NCI-H2081 treated with DMSO at 0.1 percent for 48 hours (cell line): ENCODE data around the gene SCFD2.
"Not testable (repeated sequence)": the region's sequence is repeated elsewhere in the genome, so short reads cannot be mapped to it uniquely, and the experiment has no call there.

Experiments used
- DNase-seq: peaks from one replicate; lab custom pipeline; 2025; lab: John Stamatoyannopoulos, UW

Gene SCFD2

DNA sequence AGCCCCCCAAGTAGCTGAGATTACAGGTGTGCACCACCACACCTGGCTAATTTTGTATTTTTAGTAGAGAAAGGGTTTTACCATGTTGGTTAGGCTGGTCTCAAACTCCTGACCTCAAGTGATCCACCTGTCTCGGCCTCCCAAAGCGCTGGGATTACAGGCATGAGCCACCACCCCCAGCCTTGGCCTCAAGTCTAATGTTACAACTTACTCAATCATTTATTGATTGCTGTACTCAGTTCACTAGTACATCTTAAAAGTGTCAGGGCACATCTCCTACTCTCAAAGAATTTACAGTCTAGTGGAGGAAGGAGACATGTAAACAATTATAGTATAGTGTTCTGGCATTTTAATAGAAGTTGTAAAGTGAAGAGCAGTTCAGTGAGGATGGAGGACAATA is 19.5 kb downstream of the SCFD2 start:
- DNase-seq, result not testable (repeated sequence)

DNA sequence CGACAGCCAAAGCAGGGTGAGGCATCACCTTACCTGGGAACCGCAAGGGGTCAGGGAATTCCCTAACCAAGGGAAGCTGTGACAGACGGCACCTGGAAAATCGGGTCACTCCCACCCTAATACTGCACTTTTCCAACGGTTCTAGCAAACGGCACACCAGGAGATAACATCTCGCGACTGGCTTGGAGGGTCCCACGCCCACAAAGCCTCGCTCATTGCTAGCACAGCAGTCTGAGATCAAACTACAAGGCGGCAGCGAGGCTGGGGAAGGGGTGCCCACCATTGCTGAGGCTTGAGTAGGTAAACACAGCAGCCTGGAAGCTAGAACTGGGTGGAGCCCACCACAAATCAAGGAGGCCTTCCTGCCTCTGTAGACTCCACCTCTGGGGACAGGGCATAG is 25.7 kb downstream of the SCFD2 start:
- DNase-seq, result not testable (repeated sequence)

DNA sequence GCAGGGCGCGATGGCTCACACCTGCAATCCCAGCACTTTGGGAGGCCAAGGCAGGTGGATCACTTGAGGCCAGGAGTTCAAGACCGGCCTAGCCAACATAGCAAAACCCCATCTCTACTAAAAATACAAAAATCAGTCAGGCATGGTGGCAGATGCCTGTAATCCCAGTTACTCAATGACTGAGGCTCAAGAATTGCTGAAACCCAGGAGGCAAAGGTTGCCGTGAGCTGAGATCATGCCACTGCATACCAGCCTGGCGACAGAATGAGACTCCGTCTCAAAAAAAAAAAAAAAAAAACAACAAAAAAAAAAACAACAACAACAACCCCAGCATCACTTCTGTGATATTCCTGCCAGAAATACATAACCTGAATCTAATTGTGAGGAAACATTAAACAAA is 30.9 kb downstream of the SCFD2 start:
- DNase-seq, result not testable (repeated sequence)

DNA sequence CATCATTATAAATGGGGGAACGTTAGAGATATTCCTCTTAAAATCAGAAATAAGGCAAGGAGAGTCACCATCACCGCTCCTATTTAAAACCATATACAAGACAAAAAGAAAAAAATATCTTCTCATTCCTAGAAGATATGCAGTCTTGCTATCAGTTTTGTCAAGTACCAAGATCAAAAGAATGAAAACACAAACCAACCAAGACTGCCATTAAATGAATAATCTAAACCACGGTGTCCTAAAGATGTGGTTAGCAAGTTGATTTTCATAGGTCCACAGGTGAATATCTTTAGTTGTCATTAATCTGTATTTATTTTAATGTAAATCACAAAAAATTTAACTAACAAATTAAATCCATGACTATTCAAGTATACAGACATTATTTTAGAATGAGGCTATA is 39.3 kb downstream of the SCFD2 start:
- DNase-seq, result no peak

DNA sequence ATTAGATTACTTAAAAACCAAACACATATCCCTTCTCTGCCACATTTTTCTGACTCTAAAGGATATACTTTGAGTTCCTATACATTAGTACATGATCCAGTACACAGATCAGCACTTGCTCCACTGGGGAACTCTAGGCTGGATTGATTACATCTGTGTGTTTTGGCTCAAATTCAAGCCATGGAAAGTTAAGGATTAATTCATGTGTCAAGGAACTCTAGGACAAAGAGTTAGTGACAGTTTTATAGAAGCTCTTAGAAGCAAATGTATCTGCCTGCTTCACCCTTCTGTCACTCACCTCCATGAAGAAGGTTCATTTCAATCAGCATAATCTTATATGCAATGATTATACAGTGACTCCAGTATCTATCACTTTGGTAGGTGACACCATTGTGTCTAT is 43.2 kb downstream of the SCFD2 start:
- no peak for DNase-seq

DNA sequence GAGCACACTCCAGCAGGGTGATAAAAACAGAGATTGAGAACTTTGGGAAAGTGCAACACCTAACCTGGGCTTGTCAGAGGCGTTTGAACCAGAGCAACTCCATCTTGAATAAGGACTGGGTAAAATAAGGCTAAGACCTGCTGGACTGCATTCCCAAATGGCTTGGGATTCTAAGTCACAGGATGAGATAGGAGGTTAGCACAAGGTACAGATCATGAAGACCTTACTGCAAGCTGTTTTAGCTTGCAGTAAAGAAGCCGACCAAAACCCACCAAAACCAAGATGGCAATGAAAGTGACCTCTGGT is 43.9 kb downstream of the SCFD2 start:
- DNase-seq, result no peak

DNA sequence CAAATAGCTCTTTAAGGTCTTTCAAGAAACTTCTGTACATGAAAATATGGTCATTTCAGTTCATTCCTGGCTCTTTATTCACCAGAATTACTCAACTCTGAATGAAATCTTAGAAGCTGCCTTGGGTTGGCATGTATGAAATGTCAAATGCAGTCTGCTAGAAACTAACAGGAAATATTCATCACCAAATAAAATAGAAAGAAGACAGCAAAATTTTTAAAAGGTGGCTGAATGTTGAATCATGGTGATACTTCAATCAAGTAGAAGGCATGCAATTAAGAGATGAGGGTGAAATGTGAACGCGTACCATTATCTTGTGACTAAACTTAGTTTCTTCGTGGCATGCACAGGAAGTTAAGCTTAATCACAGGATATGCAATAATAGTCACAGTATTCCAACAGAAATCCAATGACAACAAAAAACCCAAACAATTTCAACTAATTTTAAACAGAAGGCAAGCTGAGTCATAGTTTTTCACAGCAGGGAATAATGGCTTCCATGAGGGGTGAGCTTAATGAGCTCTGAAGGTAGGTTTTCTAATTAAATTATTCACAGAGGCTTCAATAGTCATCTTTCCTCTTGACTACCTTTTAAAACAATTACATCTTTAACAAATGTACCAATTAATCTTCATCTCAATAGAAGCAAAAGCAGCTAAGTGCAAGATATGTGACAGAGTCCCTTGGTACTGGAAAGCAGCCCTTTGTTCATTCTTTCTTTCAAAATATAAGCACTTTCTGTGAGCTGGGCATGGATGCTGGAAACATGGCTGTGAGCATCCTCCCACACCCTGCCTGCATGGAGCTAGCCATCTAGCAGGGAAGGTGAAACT is 44.5 kb downstream of the SCFD2 start:
- no peak for DNase-seq

DNA sequence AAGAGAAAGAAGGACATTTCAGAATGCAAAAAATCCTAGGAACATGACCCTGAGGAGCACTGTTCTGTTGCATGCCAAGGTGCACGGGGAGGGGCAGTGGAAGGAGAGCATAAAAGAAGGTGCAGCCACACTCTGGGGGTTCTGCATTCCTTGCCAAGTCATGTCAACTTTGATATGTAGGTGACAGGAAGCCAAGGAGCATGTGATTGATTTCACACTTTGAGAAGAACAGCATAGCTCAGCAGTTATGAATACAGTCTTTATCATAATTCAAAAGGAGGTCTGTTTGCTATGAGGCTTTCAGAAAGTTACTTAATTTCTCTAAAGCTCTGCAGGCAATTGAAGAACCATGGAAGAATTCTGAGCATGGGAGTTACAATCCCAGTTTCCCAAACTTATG is 50.6 kb downstream of the SCFD2 start:
- no peak for DNase-seq

DNA sequence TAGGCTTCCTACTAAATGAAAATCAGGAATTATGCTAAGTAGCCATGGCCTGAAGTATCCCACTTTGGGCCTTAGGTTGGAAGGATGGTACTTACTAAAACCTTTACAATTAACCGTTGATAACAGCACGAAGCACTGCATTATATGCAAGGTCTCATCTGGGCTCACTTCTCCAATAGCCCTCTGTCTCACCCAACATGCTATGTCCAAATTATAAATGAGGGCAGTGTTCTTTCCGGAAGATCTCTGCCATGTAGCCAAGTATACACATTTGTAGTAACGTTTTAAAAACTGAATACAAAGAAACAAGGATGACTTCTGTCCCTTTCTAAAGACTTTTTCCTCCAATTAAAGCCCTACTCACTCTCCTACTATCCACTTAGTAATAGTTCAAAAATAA is 51.6 kb downstream of the SCFD2 start:
- DNase-seq, result no peak

DNA sequence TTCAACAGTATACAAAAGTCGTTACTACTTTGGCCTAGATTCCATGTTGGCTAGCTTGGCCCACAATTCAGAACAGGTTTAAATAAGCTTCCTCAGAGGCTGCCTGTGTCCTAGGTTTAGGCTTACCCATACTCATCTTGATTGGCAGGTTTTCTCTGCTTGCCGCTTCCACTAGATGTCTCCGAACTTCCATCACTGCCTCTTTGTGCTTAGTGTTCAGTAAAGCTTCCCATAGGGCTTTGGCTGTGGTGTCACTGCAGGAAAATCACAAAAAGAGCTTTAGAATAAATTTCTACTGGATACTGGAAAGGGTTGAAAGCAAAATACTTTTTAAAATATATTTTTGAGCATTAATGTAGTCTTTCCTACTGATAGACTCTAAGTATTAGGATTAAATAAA is 52.4 kb downstream of the SCFD2 start:
- no peak for DNase-seq

DNA sequence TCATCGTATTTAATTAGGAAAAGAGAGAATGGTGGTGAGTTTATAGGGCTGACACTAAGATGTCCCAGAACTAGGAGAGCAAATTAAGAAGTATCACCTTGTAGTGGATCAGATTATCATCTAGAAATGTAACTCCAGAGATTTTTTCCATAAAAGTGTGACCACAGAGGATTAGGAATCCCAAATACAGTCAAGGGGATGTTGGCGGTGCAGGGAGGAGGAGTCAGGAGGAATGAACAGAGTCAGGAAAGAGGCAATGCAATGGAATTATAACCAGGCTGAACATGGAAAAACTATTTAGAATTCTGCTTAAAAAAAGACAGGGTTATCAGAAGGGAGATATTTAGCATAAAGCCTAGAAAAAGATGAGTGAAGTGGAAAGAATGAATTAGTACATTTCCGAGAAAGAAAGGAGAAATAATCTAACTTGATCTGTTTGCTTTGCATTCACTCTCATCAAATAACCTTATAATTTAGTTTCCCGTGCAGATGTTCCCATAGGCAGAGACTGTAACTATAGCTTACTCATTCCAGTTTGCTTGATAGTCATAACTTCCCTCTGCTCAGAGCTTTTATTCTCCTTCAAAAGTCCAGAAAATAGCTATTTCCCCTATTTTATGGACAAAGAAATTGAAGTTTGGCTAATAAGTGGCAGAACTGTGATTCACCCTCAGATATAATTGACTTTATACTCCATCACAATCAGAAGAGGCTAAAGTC is 56.4 kb downstream of the SCFD2 start:
- DNase-seq, result no peak

DNA sequence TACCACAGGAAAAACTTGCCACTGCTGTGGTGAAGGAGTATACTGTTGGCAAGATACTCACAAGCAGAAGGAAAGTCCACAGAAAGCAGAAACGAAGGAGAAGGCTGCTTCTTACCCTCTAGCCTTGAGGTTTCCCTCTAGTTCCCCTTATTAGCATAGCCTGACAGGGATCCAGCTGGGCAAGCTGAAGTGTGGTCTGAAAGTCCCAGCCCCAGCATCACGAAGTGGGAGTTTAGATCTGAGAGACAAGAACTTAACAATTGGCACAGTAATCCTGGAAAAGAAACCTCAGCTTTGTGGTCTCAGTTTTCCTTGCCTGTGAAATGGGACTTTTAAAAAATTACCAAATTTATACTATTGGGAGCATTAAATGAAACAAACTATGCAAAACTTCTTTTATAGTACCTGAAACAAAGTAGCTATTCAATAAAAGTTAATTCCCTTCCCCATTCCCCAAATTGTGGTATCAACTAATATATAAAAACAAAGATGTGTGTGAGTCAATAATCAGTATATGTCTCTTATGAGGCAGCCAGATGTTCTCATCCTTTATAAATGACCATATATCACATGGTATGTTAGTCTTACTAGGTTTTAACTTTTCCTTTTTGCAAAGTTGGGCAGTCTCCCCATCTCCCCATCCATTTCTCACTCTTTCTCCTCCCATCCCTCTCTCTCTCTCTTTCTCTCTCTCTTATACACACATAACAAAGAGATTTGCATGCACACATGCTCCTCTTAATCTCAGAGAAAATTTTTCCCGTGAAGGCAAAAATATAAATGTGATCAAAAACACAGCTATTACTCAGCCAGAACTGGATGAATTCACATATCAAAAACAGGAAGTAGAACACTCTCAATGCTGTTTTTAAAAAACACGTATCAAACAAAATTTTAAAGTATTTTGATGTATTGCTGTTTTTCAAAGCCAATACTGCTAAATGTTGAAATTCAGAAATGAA is 57.8 kb downstream of the SCFD2 start:
- DNase-seq, result no peak

DNA sequence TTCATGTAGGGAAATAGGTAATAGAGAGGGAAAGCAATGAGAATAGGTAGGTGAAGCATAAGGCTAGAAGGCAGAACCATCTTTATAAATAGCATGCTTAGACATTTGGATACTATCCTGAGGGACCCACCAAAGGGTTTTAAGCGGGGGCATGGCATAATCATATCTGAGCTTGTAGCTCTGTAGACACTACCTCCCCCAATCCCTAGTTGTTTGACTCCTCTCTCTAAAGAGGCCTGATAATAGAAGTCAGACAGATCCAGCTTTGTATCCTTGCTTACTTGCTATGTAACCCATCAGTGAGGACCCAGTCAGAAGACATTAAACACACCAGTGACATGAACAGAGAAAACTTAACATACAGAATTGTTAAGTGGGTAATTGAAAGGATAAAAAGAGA is 58.7 kb downstream of the SCFD2 start:
- DNase-seq, result no peak

DNA sequence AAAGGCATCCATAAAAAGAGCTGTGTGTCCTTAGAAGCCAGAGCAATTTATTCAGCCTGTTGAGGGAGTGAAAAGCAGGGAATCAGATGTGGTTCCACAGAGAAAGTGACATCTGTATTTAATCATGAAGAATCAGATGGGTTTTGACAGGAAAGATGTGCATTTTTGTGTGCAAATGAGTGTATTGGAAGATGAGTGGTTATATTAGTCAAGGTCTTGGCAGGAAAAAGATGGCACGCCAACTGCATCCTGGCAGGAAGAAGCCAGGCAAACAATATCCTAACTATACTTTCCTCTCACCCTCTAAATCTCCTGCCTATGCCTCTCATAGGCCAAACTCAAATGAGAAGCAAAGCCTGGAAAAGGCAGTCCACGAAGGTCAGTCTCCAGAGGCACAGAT is 59.1 kb downstream of the SCFD2 start:
- DNase-seq, result no peak

DNA sequence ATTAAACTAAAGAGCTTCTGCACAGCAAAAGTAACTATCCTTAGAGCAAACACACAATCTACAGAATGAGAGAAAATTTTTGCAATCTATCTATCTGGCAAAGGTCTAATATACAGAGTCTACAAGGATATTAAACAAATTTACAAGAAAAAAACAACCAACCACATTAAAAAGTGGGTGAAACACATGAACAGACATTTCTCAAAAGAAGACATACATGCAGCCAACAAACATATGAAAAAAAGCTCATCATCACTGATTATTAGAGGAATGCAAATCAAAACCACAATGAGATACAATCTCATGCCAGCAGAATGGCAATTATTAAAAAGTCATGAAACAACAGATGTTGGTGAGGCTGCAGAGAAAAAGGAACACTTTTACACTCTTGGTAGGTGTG is 73.7 kb downstream of the SCFD2 start:
- not testable (repeated sequence) for DNase-seq

DNA sequence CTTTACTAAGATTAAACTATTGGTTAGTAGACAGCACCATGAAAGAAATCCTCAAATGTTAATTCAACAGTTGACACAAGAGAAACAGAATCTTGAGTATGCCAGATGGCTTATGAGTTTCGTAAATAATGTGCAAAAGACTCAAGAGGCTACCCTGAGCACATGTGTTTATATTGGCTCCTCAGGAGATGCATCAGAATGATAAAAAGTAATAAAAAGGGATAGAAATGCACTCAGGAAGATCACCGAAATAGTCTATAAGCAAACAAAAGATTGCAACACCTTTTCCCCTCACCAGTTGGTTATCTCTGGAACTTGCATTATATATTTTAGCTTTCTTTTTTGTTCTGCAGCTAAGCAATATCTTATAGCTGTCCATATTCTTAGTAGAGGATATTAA is 84.4 kb downstream of the SCFD2 start:
- DNase-seq, result no peak

DNA sequence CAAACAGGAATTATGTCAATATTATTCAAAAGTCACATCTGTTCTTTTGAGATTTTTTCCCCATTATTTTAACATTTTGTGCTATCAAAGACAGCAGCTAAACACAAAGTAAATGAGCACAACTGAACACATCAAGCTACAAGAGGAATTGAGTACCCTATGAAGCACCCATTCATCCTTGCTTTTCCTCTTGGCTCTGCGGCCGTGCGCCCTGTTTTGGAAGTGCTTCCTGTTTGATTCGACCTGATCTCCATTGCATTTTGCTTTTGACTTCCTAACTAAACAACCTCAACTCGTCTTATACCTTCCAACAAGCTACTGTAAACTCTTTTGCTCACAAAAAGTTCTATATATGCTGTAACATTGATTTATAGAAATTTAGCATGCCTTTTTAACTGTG is 85.0 kb downstream of the SCFD2 start:
- no peak for DNase-seq

DNA sequence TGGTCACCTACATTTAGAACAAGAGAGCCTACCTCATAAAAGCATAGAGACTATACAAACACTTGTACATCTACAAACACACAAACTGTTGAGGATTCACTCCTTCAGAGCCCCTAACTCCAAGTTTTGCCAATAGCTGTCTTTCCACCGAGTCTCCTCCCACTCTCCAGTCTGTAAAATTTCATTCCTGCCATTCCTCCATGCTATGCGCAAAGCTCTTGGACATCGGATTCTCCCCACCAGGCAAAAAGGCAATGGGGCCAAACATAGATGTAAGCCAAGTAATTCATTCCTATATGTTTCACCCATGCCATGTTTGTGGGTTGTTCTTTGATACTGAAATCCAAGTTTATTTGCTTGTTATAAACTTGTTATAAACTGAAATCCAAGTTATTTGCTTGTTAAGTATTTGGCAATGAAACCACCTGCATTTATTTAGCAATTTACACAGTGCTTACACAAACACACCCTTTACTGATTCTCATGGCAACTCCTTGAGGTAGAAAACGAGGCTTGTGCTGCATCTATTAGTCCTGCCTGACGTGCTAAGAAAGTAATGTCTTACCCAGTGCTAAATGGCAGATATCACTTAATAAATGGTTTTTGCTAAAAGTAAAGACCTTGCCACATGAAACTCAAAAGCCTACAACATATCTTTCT is 91.1 kb downstream of the SCFD2 start:
- no peak for DNase-seq

DNA sequence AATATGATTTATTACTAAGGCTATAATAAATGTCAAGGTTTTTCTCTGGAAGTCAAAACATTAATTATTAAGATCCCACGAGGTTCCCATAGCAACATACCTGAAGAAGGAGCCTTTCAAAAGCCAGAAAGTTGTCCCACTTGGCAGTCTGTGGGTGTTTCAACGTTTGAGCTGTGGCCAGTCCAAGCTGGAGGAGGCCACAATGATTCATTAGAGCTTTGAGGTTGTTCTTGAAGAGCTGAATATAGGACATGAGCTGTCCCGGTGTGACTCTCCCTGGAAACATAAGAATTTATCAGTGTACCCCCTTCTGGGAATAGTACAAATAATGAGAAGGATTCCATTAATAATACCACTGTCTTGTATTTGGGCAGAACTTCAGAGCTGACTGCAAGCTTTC is 92.1 kb downstream of the SCFD2 start:
- no peak for DNase-seq

DNA sequence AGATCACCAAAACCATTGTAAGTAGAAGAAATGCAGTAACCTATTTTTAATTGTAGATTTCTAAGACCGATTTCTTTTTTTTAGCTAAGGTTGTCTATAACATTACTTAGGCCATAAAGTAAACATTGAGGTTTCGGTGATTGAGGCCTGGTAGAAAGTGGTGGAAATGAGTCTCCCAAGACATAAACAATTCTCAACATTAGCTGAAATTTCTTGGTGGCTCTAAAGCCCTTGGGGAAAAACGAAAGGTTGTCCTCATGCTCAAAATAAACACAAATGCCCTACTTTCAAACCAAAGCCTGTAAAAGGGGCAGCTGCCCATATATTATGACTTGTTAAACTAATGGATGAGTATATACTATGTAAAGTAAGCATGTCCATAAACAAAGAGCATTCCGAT is 98.8 kb downstream of the SCFD2 start:
- DNase-seq, result no peak

DNA sequence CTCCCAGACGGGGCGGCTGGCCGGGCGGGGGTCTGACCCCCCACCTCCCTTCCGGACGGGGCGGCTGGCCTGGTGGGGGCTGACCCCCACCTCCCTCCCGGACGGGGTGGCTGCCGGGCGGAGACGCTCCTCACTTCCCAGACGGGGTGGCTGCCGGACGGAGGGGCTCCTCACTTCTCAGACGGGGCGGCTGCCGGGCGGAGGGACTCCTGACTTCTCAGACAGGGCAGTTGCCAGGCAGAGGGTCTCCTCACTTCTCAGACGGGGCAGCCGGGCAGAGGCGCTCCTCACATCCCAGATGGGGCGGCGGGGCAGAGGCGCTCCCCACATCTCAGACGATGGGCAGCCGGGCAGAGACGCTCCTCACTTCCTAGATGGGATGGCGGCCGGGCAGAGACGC is 109.9 kb downstream of the SCFD2 start:
- not testable (repeated sequence) for DNase-seq

DNA sequence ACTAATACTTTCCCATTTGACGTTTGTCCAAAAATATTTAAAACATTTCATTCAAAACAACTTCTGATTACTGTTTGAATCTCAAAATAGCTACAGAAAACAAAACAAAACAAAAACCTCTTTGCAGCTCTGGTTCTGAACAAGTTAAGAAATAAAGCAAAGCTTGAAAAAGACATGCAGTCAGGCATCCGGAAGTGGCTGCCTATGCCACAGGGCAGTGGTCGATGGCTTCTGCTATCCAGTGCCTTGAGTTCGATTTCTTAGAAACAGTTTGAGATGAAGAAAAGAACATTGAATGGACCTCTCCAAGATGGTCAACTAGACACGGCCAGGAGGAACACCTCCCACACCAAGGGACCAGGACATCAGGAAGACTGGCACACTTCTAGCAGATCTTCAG is 125.3 kb downstream of the SCFD2 start:
- DNase-seq, result no peak
